Sigmoid colon (tissue), 4 donors: ENCODE measurements around the gene MYL11.

Experiments used
- CTCF ChIP-seq, 4 experiments: fragments of 450-650 bp in 3 of 4; fragments of 200-600 bp in 1 of 4; IDR thresholded peaks; one replicate each; pipeline ENCODE4 v1.5.1; 2016 to 2019; ENCODE audit warnings: antibody characterized with exemption in 4 of 4, mild to moderate bottlenecking in 3 of 4, moderate library complexity in 2 of 4
- EP300 ChIP-seq, 4 donors: sonication (generic); formaldehyde crosslinking; IDR thresholded peaks; one replicate each; pipeline ENCODE4 v1.6.1; 2017; ENCODE audit warnings: antibody characterized with exemption in 4 of 4
- POLR2A ChIP-seq, 2 donors: fragments of 450-650 bp; IDR thresholded peaks; one replicate each; pipeline ENCODE4 v1.6.1; 2016; ENCODE audit warnings: antibody characterized with exemption in 2 of 2, mild to moderate bottlenecking in 2 of 2, moderate library complexity in 2 of 2
- POLR2AphosphoS5 ChIP-seq, 4 donors: sonication (generic); formaldehyde crosslinking; IDR thresholded peaks; one replicate each; pipeline ENCODE4 v1.6.1; 2017; ENCODE audit warnings: antibody characterized with exemption in 4 of 4

- TF ChIP-seq CTCF (IDR thresholded peaks at IDR 0.05) = no peak
- no peak for TF ChIP-seq POLR2A (IDR thresholded peaks at IDR 0.05)
- TF ChIP-seq POLR2AphosphoS5 (IDR thresholded peaks at IDR 0.05) = no peak
- no peak for TF ChIP-seq EP300 (IDR thresholded peaks at IDR 0.05)
Observed at GRCh38 chr16:30381291-30382041, 6.9 kb downstream of the MYL11 start.
